HG03066 (cell line): ENCODE measurements around the gene TRIM49D1.
"Not testable (repeated sequence)": the region's sequence is repeated elsewhere in the genome, so short reads cannot be mapped to it uniquely, and the experiment has no call there.

Experiments used
- ATAC-seq: cut with Tn5 transposase; IDR thresholded peaks from one replicate; pipeline ENCODE4 v1.9.1; 2021; ENCODE audit warnings: low read depth; ENCODE audit not compliant: unreplicated experiment

The TRIM49D1 gene

GRCh38 chr11:89922195-89922660 lies at the start of gene TRIM49D1:
TRIM49D1 (minus strand) TSS chr11:89922245; CDS start chr11:89917710, 4,535 bp downstream.
- ATAC-seq = no peak

DNA sequence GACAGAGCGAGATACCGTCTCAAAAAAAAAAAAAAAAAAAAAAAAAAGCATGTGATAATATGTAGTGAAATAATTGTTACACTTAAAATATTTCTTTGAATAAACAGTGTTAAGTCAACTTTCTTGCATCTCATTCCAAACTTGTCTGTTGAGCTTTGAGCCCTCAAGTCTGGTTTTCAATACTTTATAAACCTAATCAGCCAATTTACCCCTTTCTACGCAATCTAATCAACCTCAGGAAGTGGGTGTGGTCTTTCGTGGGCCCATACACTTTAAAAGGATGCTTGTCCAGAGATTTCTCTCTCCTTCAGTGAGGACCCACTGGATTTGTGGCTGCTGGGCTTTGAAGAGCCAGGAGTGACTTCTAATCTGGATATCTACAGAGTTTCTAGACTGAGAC lies 43.7 kb upstream of the TRIM49D1 start, which contains the start of gene TRIM64:
TRIM64 (plus strand) TSS at position 301 of the 400 bp plus-strand sequence. CDS start 2,467 bp downstream, outside the sequence.
- ATAC-seq = not testable (repeated sequence)

DNA sequence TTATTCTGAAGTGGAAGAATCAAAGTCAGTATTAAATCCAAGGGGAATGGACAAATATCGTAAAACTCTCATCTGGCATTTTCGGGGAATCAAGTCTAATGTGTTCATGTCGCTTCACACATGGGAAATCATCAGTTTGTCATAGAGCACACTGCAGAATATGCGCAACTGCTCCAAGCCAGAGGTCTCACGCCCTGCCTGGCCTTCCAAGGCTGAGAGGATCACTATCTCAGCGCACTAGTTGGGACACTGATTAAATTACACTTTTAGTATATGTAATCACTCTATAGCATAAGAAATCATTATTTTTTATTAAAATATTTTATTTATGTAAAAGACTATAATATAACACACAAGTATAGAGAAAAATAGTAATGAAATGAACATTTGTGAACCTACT lies 38.8 kb upstream of the TRIM49D1 start:
- ATAC-seq = not testable (repeated sequence)

GRCh38 chr11:89923764-89924163 lies 1.7 kb upstream of the TRIM49D1 start, which contains the start of gene TRIM49D2:
TRIM49D2 (plus strand) TSS chr11:89924064; CDS start chr11:89926762, 2,698 bp downstream.
- not testable (repeated sequence) for ATAC-seq

- not testable (repeated sequence) for ATAC-seq
These were observed 21.2 kb downstream of the TRIM49D1 start for GRCh38 chr11:89900809-89901208.

GRCh38 chr11:89893245-89893644 lies 28.8 kb downstream of the TRIM49D1 start:
- not testable (repeated sequence) for ATAC-seq

DNA sequence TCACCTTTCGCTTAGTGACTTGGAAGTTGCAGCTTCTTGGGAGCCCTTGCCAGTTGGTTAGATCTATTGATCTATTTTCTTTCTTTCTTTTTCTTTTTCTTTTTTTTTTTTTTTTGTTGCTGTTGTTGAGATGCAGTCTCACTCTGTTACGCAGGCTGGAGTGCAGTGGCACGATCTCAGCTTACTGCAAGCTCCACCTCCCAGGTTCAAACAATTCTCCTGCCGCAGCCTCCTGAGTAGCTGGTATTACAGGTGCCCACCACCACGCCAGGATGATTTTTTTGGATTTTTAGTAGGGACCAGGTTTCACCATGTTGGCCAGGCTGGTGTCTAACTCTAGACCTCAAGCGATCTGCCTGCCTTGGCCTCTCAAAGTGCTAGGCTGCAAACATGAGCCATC lies 44.5 kb downstream of the TRIM49D1 start:
- not testable (repeated sequence) for ATAC-seq

- not testable (repeated sequence) for ATAC-seq
These were observed 49.5 kb downstream of the TRIM49D1 start for GRCh38 chr11:89872588-89872987.

GRCh38 chr11:89865223-89865622 lies 56.8 kb downstream of the TRIM49D1 start:
- not testable (repeated sequence) for ATAC-seq

DNA sequence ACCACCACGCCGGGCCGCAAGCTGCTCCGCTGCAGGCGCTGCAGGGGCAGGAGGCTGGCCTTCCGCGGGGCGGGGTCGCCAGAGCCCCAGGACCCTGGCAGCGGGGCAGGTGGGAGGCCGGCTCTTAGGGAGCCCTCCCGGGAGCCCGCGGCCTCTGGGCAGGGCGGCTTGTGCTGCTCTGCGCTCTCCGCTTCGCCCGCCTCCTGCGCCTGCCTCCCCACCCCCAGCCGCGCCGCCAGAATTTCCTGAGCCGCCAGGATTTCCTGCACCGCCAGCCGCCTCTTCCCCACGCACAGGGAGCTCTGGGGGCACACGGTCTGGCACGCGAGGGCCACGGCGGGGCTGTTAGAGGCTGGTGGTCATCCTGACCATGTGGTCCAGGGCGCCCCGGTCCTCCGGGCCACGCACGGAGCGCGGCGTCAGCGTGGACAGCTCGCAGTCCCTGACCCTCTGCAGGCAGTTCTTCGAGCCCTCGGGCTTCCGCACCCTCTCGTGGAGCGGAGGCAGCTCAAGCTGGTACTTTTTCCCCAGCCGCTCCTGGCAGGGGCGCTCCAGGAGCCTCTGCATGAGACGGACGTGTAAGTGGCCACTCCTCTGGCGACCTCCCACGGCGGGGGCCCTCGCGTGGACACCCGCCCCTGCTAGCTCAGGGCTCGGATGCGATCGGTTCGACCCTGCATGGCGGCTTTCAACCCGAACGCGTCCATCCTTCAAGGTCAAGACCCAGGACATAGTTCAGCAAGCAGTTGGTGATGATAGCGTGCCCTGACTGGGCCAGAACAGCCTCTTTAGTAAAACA lies 57.9 kb downstream of the TRIM49D1 start:
- not testable (repeated sequence) for ATAC-seq
